IPS-15b (cell line): ENCODE results near the gene SAE1.

Experiments
- H3K27me3 ChIP-seq: one replicate; pipeline ENCODE4 v1.6.1; 2013; ENCODE audit warnings: low read length; ENCODE audit not compliant: control insufficient read depth, insufficient read depth
- H3K36me3 ChIP-seq: one replicate; pipeline ENCODE4 v1.6.1; 2013; ENCODE audit warnings: low read length; ENCODE audit not compliant: control insufficient read depth, insufficient read depth
- H3K4me1 ChIP-seq: one replicate; pipeline ENCODE4 v1.6.1; 2013; ENCODE audit warnings: mild to moderate bottlenecking, low read length; ENCODE audit not compliant: control insufficient read depth, insufficient read depth
- H3K4me3 ChIP-seq: one replicate; pipeline ENCODE4 v1.5.1; 2013; ENCODE audit warnings: low read depth, low read length
- H3K9ac ChIP-seq: one replicate; pipeline ENCODE4 v1.6.1; 2013; ENCODE audit warnings: low read depth, mild to moderate bottlenecking, low read length
- H3K9me3 ChIP-seq: one replicate; pipeline ENCODE4 v1.6.1; 2013; ENCODE audit warnings: mild to moderate bottlenecking, low read length; ENCODE audit not compliant: control insufficient read depth, insufficient read depth

SAE1 gene

DNA sequence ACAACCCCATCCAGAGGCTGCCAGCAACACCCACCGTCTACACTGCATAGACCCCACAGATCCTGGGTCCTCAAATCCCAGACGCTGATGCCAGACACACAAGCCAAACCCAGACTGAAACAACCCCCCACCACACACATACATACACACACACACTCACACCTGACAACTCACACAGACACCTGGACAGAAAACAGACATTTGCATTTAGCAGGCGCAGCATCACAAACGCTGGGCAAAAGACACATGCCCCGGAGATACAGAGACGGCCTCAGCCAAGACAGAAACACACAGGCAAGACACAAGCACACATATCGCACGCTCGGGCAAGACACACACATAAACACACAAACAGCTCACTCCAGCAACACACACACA, 99.0 kb downstream of the SAE1 start:
- peak overlapping the region; percentile 80 for H3K4me3 ChIP-seq
- H3K9ac ChIP-seq = peak overlapping the region; percentile 30
- no peaks in the 10 kb centered on the region for H3K9me3 ChIP-seq
- H3K36me3 ChIP-seq = no peaks in the 10 kb centered on the region
- peaks cover 15% of the 10 kb centered on the region for H3K4me1 ChIP-seq
- H3K27me3 ChIP-seq = no peaks in the 10 kb centered on the region

DNA sequence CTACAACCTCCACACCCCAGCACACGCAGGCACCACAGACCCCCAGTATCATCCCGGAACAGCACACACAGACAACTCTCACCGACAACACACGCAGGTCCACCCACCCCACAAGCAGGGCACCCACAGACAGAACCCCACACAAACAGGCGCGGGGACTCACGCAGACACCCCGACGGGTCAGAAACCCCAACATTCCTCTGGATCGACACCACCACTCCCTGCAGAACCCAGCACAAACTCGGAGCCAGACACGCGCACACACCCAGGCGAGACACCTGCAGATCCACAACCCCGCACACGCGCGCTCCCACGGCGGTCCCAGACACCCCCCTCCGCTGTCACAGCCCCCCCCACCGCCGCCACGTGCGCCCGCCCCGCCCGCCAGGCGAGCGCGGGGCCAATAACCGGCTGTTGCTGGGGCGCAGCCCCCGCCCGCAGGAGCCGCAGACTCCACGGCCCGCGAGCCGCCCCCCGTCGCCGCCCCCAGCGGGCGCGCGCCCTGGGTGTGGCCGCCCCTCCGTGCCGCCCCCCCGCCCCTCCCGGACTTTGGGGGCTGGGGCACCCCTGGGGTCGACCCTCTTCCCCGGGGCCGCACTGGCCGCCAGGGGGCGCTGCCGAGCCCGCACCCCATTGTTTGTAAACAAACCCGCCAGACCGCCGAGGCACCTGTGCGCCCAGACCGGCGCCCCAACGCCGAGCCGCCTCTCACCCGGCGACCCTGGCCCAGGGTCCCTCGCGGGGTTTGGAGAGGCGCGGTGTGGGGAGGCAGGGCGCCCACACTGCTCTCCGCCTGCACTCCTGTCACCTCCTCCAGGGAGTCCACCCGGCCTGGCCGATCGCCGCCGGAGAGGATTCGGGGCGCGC, 99.7 kb downstream of the SAE1 start:
- peaks cover 15% of the 10 kb centered on the region for H3K4me1 ChIP-seq
- peak overlapping the region; percentile 80 for H3K4me3 ChIP-seq
- H3K9ac ChIP-seq = peak overlapping the region; percentile 30
- H3K36me3 ChIP-seq = no peaks in the 10 kb centered on the region
- H3K9me3 ChIP-seq = no peaks in the 10 kb centered on the region
- no peaks in the 10 kb centered on the region for H3K27me3 ChIP-seq

DNA sequence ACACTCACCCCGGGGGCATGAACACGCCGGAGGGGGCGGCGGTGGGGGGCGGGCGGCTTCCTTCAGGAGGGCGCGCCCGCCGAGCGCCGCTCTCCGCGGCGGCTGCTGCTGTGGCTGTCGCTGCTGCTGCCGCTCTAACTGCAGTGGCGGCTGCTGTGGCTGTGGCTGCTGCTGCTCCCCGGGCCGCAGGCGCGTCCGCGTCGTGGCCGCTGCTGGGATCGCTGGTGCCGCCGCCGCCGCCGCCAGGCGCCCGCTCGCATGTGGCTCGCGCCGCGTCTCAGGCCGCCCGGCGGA, 100.2 kb downstream of the SAE1 start, which contains the start of gene BBC3:
Gene BBC3, minus strand, starts transcription at position 279 of the 294 bp plus-strand sequence. CDS start 2,768 bp downstream, outside the sequence.
- Histone ChIP-seq H3K36me3 (no peaks in the 10 kb centered on the region), H3K9me3 (no peaks in the 10 kb centered on the region), H3K4me3 (peak within 1 kb of the TSS; percentile 80), H3K9ac (peak within 1 kb of the TSS; percentile 57), H3K4me1 (peaks cover 10% of the 10 kb centered on the region), H3K27me3 (no peaks in the 10 kb centered on the region)

DNA sequence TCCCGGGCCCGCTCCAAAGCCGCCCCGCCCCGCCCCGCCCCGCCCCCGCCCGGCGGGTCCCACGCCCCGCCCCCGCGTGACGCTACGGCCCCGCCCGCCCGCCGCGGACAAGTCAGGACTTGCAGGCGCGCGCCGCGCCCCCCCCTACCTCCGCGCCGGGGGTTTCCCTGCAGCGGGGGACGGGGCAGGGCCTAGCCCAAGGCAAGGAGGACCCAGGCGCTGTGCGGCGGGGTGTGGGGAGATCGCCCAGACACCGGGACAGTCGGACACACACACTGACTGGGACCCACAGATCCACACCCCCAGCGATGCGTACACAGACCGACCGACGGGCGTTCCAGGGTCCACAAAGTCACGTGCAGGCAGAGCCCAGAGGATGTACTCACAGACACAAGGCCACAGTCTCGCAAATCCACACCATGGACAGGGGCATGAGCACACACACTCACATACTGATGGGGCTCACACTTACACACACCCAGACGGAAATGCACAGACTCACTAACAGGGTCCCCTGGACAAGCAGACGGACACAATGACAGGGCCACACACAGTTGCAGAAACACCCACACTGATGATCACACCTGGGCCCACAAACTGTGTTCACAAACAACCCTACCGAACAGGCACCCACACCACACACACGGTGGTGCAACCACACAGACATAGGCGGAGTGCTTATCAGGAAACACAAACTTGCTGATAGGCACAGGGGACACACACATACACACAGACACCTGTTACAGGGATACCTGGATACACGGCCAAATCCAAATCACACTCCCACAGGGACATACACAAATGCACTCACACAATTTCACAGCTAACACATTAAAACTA, 100.8 kb downstream of the SAE1 start:
- H3K4me1 ChIP-seq = peaks cover 10% of the 10 kb centered on the region
- H3K9me3 ChIP-seq = no peaks in the 10 kb centered on the region

DNA sequence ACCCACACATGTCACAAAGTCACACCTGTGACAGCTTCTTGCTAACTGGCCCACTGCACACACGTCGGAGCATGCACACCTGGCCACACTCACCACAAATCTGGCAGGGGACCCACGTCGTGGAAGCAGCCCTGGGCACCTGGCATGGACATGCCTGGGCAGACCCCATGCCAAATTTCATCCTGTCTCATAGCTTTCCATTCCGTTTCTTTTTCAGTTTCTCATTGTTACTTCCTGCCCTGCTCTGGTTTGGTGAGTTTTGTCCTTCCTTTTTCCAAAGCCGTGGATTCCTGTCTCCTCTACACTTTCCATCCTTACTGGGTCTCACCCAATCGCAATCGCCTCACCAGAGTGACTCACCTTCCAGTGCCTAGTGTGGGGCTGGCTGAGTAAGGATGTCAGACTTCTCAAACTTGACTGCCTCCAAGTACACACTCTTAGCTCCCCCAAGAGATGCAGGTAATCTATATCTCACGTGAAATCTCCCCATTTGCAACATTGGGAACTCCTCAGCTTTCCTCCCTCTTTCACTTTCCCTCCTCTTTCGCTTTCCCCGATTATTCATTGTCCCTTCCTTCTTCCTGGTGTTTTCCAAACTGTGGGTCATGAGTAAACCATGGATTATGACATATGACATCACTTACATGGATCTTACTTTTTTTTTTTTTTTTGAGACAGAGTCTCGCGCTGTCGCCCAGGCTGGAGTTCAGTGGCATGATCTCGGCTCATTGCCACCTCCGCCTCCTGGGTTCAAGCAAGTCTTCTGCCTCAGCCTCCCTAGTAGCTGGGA, 102.0 kb downstream of the SAE1 start:
- Histone ChIP-seq H3K4me1 (peaks cover 8% of the 10 kb centered on the region), H3K4me3 (no peak overlapping the region), H3K9ac (no peak overlapping the region)

More for the DNA sequence above, 100.8 kb downstream of the SAE1 start:
- Histone ChIP-seq H3K27me3 (no peaks in the 10 kb centered on the region), H3K36me3 (no peaks in the 10 kb centered on the region), H3K9ac (peak overlapping the region; percentile 57), H3K4me3 (peak overlapping the region; percentile 54)

DNA sequence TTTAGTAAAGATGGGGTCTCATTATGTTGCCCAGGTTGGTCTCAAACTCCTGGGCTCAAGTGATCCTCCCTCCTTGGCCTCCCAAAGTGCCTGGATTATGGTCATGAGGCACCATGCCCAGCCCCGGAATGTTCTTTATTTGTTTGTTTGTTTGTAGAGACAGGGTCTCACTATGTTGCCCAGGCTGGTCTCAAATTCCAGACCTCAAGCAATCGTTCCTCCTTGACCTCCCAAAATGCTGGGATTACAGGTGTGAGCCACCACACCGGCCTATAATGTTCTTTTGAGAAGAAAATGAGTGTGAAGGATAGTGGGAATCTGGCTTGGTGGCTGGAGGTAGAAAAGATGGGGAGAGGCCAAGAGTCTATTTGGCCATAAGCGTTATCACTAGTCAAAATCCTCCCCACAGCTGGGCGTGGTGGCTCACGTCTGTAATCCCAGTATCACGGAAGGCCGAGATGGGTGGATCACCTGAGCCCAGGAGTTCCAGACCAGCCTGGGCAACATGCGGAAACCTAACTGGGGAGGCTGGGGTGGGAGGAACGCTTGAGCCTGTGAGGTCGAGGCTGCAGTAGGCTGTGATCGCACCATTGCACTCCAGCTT, 105.5 kb downstream of the SAE1 start:
- H3K4me3 ChIP-seq = no peak overlapping the region
- H3K4me1 ChIP-seq = peaks cover 8% of the 10 kb centered on the region
- H3K9ac ChIP-seq = no peak overlapping the region
- H3K9me3 ChIP-seq = no peaks in the 10 kb centered on the region
- H3K36me3 ChIP-seq = no peaks in the 10 kb centered on the region
- peaks cover 17% of the 10 kb centered on the region for H3K27me3 ChIP-seq

More for the DNA sequence above, 102.0 kb downstream of the SAE1 start:
- Histone ChIP-seq H3K36me3 (no peaks in the 10 kb centered on the region), H3K27me3 (no peaks in the 10 kb centered on the region), H3K9me3 (no peaks in the 10 kb centered on the region)

DNA sequence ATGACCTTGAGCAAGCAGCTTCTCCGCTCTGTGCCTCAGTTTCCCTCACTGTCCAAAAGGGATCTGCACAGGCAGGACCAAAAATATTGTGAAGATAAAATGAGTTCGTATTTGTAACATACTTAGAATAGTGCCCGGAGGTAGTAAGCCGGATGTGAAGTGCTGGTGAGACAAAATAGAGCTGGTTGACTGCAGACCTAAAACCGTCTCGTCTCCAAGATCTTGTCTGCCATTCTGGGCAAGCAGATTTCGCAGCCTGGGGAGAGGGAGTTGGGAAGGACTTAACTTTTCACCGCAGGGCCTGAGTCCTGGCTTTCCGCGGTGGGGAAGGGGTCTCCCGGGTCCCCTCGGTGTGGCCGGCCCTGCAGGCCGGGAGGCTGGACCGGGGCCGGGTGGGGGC, 108.5 kb downstream of the SAE1 start:
- Histone ChIP-seq H3K4me1 (peaks cover 6% of the 10 kb centered on the region), H3K4me3 (peak overlapping the region; percentile 39), H3K27me3 (peaks cover 37% of the 10 kb centered on the region), H3K36me3 (no peaks in the 10 kb centered on the region), H3K9ac (no peak overlapping the region), H3K9me3 (no peaks in the 10 kb centered on the region)

DNA sequence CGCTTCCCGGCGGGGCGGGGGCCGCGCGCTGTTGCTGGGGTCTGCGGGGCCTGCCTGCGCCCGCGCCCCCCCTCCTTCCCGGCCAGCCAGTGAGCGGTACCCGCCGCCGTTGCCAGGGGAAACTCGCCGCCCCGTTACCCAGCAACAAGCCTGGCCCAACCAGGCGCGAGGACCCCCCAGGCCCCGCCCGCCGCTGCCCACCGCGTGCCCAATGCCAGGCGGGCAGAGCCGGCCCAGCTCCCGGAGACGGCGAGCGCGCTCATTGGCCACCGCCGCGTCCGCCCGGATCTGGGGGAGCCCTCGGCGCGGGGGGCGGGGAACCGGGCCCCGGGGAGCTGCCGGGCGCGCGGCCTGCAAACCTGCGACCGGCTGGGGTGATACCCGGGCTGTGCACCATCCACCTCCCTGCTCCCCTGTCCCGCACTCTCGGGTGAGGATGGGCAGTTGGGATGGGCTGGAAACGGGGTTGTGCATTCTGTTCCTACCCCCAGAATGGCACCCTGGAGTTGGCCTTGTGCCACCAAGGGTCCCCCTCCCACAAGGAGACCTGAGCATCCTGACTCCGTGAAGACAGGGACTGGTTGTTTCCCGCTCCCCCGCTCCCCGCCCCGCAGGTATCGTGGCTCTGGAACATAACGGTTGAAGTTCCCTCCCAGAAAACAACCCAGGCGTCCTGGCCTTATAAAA, 109.1 kb downstream of the SAE1 start:
- H3K36me3 ChIP-seq = no peaks in the 10 kb centered on the region
- H3K9ac ChIP-seq = no peak overlapping the region
- H3K27me3 ChIP-seq = peaks cover 37% of the 10 kb centered on the region
- peak overlapping the region; percentile 52 for H3K4me3 ChIP-seq
- H3K4me1 ChIP-seq = peaks cover 6% of the 10 kb centered on the region
- no peaks in the 10 kb centered on the region for H3K9me3 ChIP-seq

DNA sequence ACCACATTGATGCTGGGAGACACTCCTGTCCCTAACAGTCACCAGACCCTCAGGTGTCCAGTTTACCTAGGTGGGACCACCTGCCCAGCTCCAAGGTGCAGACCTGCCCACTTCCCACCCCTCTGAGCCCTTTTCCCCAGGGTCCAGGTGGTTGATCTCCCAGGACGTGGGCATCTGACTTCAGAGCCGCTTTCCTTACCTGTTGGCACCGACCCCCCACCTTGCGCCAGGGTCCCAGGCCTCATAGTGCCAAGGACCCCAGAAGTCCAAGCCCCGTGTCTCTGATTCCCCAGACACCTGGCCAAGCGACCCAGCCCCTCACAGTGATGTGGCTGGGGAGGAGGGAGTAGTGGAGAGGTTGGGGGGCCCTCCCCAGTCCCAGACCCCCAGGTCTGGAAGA, 109.9 kb downstream of the SAE1 start:
- Histone ChIP-seq H3K4me1 (peaks cover 6% of the 10 kb centered on the region), H3K27me3 (peaks cover 37% of the 10 kb centered on the region), H3K9me3 (no peaks in the 10 kb centered on the region), H3K9ac (no peak overlapping the region), H3K4me3 (peak overlapping the region; percentile 52), H3K36me3 (no peaks in the 10 kb centered on the region)

DNA sequence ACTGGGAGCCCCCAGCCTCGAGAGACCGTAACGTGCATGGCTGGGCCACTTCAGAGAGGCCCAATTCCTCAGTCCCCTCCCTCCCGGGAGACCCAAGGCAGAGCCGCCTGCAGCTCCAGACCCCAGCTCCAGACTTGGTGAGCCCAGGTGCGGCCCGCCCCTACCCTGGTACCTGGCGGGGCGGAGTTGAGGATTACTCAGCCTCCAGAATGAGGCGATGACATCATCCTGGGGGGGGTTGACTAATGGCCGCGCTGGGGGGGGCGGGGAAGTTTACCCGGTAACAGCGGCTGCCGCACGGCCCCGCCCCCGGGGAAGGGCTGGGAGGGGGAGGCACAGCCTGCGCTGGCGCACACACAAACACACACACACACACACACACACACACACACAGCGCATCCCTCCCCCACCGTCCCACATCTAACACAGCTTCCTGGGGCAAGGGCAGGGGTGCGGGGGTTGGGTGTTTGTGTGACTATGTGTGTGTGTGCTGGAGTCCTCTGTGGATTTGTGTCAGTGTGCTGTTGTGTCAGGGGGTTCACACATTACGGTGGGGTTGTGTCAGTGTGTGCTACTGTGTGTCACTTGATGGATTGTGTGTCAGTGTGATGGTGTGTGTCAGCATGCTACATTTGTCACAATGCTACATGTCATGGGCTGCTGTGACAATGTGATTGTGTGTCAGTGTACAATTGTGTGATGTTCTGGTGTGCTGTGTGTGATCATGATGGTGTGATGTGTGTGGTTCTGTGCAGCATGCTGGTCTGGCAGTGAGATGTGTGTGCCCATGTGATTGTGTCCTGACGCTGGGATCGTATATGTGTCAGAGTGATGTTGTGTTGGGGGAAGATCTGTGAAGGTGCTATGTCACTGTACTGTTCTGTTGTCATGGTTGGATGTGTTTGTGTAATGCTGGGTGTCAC, 110.6 kb downstream of the SAE1 start:
- no peaks in the 10 kb centered on the region for H3K9me3 ChIP-seq
- peaks cover 37% of the 10 kb centered on the region for H3K27me3 ChIP-seq
- no peak overlapping the region for H3K9ac ChIP-seq
- H3K4me1 ChIP-seq = peaks cover 6% of the 10 kb centered on the region
- peak overlapping the region; percentile 52 for H3K4me3 ChIP-seq
- no peaks in the 10 kb centered on the region for H3K36me3 ChIP-seq
